Type B pancreatic cell (in vitro differentiated cells): ENCODE data around the gene SREK1IP1. TPM values are rescaled to one million over a fixed set of nuclear protein-coding genes. Genes with fewer than 3 reads are reported as not detected.
A peak's percentile ranks its signal among the peaks of the same experiment; 100 is the strongest.

Experiments
- DNase-seq: peaks from one replicate; pipeline ENCODE4 v3.0.0; 2021; ENCODE audit warnings: mixed read lengths; ENCODE audit not compliant: unreplicated experiment; ENCODE audit errors: extremely low spot score
- H3K27ac Mint-ChIP-seq: 2 replicates; pipeline ENCODE4 v1.8.0; 2021; ENCODE audit warnings: mild to moderate bottlenecking, mixed read lengths
- H3K27me3 Mint-ChIP-seq: 2 replicates; pipeline ENCODE4 v1.8.0; 2021; ENCODE audit warnings: mixed read lengths
- H3K36me3 Mint-ChIP-seq: 2 replicates; pipeline ENCODE4 v1.8.0; 2021; ENCODE audit warnings: mixed read lengths
- H3K4me1 Mint-ChIP-seq: one replicate; pipeline ENCODE4 v1.8.0; 2021; ENCODE audit warnings: mixed read lengths; ENCODE audit not compliant: unreplicated experiment
- H3K4me3 Mint-ChIP-seq: 2 replicates; pipeline ENCODE4 v1.8.0; 2021; ENCODE audit warnings: mild to moderate bottlenecking, mixed read lengths
- H3K9me3 Mint-ChIP-seq: 2 replicates; pipeline ENCODE4 v1.8.0; 2021; ENCODE audit warnings: mixed read lengths
- total RNA-seq: library from RNA; stranded (reverse); gene quantifications from 2 replicates; pipeline ENCODE4 v1.2.1, GENCODE V29; 2021; ENCODE audit warnings: low replicate concordance
- TF ChIP-seq, protein P1 (sequence below): fragments of 200-600 bp; sonication (generic); conservative IDR thresholded peaks from 2 replicates; pipeline ENCODE4 v1.5.0; 2021; ENCODE audit warnings: antibody characterized with exemption, mild to moderate bottlenecking

Gene SREK1IP1
- total RNA-seq, 1 donor from 2014 or later: 25.9 TPM

DNA sequence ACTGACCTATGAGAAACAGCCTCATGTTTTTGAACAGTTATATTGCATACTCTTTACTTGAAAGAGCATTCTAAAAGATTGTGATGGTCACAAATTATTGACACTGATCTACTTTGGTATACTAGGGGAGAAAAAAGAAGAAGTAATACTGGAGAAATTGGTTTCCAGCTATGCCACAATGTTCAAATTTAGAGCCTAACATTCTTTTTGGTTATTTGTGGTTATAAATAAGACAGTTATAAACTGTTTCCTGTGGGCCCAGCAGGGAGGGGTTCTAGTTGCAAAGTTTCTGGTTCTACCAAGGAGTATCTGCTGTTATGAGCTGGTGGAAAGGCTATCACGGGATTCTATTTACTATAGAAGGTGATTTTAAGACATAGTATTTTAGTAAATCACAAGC is 5.0 kb upstream of the SREK1IP1 start:
- TF ChIP-seq, protein P1, sequence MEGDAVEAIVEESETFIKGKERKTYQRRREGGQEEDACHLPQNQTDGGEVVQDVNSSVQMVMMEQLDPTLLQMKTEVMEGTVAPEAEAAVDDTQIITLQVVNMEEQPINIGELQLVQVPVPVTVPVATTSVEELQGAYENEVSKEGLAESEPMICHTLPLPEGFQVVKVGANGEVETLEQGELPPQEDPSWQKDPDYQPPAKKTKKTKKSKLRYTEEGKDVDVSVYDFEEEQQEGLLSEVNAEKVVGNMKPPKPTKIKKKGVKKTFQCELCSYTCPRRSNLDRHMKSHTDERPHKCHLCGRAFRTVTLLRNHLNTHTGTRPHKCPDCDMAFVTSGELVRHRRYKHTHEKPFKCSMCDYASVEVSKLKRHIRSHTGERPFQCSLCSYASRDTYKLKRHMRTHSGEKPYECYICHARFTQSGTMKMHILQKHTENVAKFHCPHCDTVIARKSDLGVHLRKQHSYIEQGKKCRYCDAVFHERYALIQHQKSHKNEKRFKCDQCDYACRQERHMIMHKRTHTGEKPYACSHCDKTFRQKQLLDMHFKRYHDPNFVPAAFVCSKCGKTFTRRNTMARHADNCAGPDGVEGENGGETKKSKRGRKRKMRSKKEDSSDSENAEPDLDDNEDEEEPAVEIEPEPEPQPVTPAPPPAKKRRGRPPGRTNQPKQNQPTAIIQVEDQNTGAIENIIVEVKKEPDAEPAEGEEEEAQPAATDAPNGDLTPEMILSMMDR: no peak
- H3K4me3 Mint-ChIP-seq: no peak overlapping the region
- peaks cover 14% of the 10 kb centered on the region for H3K4me1 Mint-ChIP-seq
- H3K36me3 Mint-ChIP-seq: no peaks in the 10 kb centered on the region
- H3K9me3 Mint-ChIP-seq: no peaks in the 10 kb centered on the region
- H3K27ac Mint-ChIP-seq: no peak overlapping the region
- DNase-seq: no peak
- H3K27me3 Mint-ChIP-seq: no peaks in the 10 kb centered on the region

DNA sequence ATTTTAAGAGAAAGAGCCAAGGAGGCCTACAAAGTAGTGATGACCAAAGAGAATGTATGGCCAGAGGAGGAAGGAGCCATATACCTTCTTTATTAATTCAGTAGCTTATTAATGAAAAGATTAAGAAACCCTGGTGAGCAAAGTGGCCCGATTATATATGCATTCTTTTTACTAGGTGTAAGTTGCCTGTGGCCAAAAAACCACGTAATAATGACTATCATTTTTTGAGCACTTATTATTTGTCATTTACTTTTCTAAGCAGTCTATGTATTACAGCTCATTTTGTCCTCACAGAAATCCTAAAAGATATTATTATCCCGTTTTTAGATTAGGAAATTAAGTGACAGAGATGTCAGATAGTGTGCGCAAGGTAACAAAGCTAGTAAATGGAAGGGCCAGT is 3.2 kb upstream of the SREK1IP1 start:
- no peak overlapping the region for H3K27ac Mint-ChIP-seq
- no peaks in the 10 kb centered on the region for H3K9me3 Mint-ChIP-seq
- no peak overlapping the region for H3K4me3 Mint-ChIP-seq
- H3K4me1 Mint-ChIP-seq: peaks cover 20% of the 10 kb centered on the region
- H3K27me3 Mint-ChIP-seq: no peaks in the 10 kb centered on the region
- DNase-seq: no peak
- peaks cover 6% of the 10 kb centered on the region for H3K36me3 Mint-ChIP-seq
- TF ChIP-seq, protein P1: no peak

DNA sequence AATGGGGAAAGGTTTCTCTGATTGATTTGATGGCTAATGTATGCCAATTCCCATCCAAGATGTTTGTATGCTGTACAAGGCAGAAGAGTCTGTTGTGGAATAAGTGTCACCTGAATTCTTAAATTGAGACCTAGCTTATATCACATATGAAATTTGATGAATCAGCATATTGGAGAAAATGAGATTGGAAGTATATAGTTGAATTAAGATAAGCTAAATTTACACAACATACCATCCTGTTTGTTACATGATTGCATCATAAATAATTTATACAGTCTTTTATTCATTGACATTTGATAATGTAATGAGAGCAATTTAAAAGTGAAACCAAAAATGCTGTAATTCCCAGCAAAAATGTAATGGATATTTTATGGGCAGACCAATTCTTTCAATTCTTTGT is 1.4 kb upstream of the SREK1IP1 start:
- Mint-ChIP-seq H3K4me1 (peaks cover 27% of the 10 kb centered on the region), H3K27me3 (no peaks in the 10 kb centered on the region), H3K4me3 (peak overlapping the region; percentile 100), H3K9me3 (no peaks in the 10 kb centered on the region), H3K36me3 (peaks cover 12% of the 10 kb centered on the region), H3K27ac (peak overlapping the region; percentile 99)
- TF ChIP-seq, protein P1: no peak
- DNase-seq: no peak

DNA sequence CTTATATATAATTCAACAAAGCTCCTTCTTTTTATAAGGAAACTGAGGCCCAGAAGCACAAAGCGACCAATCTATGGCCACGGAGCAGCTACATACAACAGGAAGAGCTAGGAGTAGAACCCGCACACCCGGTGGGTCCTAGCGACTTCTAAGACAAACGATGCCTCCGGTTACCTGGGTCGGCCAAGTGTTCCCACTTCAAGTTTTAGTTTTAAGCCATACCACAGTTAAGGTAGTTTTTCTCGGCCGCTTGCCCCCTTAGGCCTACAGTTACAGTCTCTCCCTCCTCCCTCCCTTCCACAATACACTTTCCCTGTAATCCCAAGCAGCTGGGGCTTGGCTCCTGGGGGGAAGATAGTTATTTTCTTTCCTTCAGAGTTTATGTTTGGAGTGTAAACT is 533 bp downstream of the SREK1IP1 start:
- peak overlapping the region; percentile 99 for H3K27ac Mint-ChIP-seq
- H3K4me1 Mint-ChIP-seq: peaks cover 27% of the 10 kb centered on the region
- H3K9me3 Mint-ChIP-seq: no peaks in the 10 kb centered on the region
- TF ChIP-seq, protein P1: no peak
- DNase-seq: no peak
- H3K36me3 Mint-ChIP-seq: peaks cover 12% of the 10 kb centered on the region
- peak overlapping the region; percentile 100 for H3K4me3 Mint-ChIP-seq
- H3K27me3 Mint-ChIP-seq: no peaks in the 10 kb centered on the region

DNA sequence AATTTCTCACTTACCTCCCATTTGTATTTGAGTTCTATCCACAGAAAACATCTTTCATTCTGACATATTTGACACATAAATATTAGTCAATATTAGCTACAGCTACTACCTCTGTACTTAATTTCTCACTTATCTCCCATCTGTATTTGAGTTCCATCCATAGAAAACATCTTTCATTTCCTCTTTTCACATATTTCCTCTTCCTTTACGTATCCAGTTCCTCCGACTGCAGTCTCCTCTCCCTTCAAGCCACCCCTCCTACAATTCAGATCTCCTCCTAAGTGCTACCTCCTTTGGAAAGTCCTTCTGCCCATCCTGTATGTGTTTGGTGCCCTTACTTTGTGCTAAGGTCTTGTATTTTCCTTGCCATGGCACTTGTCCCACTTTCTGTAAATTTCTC is 1.6 kb downstream of the SREK1IP1 start:
- H3K27ac Mint-ChIP-seq: peak overlapping the region; percentile 99
- TF ChIP-seq, protein P1: no peak
- peak overlapping the region; percentile 100 for H3K4me3 Mint-ChIP-seq
- peaks cover 27% of the 10 kb centered on the region for H3K4me1 Mint-ChIP-seq
- no peak for DNase-seq
- H3K9me3 Mint-ChIP-seq: no peaks in the 10 kb centered on the region
- H3K27me3 Mint-ChIP-seq: no peaks in the 10 kb centered on the region
- peaks cover 12% of the 10 kb centered on the region for H3K36me3 Mint-ChIP-seq
